Endothelial cell of umbilical vein (primary cell): ENCODE data around the gene TBC1D8. TPM values are rescaled to one million over a fixed set of nuclear protein-coding genes. Genes with fewer than 3 reads are reported as not detected.

ENCODE experiments used
- BruUV-seq: library from RNA; stranded (reverse); fragments of 400-500 nt; replicated peaks from 2 replicates; lab custom pipeline; 2021; lab: Mats Ljungman, UMichigan
- CTCF ChIA-PET: fragments of 300-600, 350-600 bp; sonication (Branson Sonifier 250); formaldehyde crosslinking; loops from one replicate; lab custom pipeline; 2021; ENCODE audit warnings: antibody characterized with exemption, inconsistent platforms; lab: Charles Lee
- POLR2A ChIA-PET: fragments of 300-600, 350-600 bp; sonication (Branson Sonifier 250); formaldehyde crosslinking; loops from one replicate; lab custom pipeline; 2021; ENCODE audit warnings: antibody characterized with exemption, inconsistent platforms; lab: Charles Lee
- DNase-seq: peaks from one replicate; pipeline ENCODE4 v3.0.0-alpha.2; 2011; ENCODE audit warnings: low read depth, low spot score
- FAIRE-seq: peaks from 2 replicates; lab custom pipeline; 2011; peaks lifted over from hg19 to GRCh38; lab: Jason Lieb, UNC
- H2AFZ ChIP-seq: 2 replicates; pipeline ENCODE4 v1.6.0; 2012; ENCODE audit warnings: low read depth, low read length, control low read depth, inconsistent platforms
- H3K27ac ChIP-seq: 2 replicates; pipeline ENCODE4 v1.5.1; 2011; ENCODE audit warnings: low read depth, mild to moderate bottlenecking, control low read depth, low read length, moderate library complexity; ENCODE audit not compliant: insufficient read depth
- H3K27me3 ChIP-seq, 2 experiments: 2 replicates each; pipeline versions ENCODE4 v1.6.0 to v1.6.1; 2011; ENCODE audit warnings: low read length in 2 of 2, mixed read lengths in 1 of 2; ENCODE audit not compliant: control insufficient read depth in 2 of 2, insufficient read depth in 2 of 2
- H3K36me3 ChIP-seq, 2 experiments: 2 replicates in 1 of 2; 3 replicates in 1 of 2; pipeline ENCODE4 v1.5.1; 2011; ENCODE audit warnings: low read length in 2 of 2, mild to moderate bottlenecking in 1 of 2, moderate library complexity in 1 of 2; ENCODE audit not compliant: control insufficient read depth in 2 of 2, insufficient read depth in 2 of 2; ENCODE audit errors: extremely low read depth in 1 of 2
- H3K4me1 ChIP-seq: 3 replicates; pipeline ENCODE4 v1.5.1; 2011; ENCODE audit warnings: mild to moderate bottlenecking, low read length; ENCODE audit not compliant: control insufficient read depth, insufficient read depth; ENCODE audit errors: extremely low read depth
- H3K4me2 ChIP-seq: 2 replicates; pipeline ENCODE4 v1.6.1; 2011; ENCODE audit warnings: low read length, control low read depth, mixed read lengths; ENCODE audit not compliant: insufficient read depth
- H3K4me3 ChIP-seq, 3 experiments: fragments of 200-600 bp in 1 of 3; sonication (generic), shearing (Covaris generic) in 1 of 3; replicated peaks in 1 of 3; 2 replicates each; pipeline ENCODE4 v1.5.1; 2011 to 2016; ENCODE audit warnings: control low read depth in 3 of 3, low read length in 3 of 3, mild to moderate bottlenecking in 2 of 3, inconsistent platforms in 1 of 3, low read depth in 1 of 3, moderate library complexity in 1 of 3; ENCODE audit not compliant: insufficient read depth in 1 of 3
- H3K79me2 ChIP-seq: 2 replicates; pipeline ENCODE4 v1.6.0; 2012; ENCODE audit warnings: low read length, inconsistent platforms; ENCODE audit not compliant: control insufficient read depth, insufficient read depth
- H3K9ac ChIP-seq: replicated peaks from 2 replicates; pipeline ENCODE3; 2011; ENCODE audit warnings: low read length, control low read depth; ENCODE audit not compliant: insufficient read depth; ENCODE audit errors: extremely low read depth
- H3K9me1 ChIP-seq: replicated peaks from 3 replicates; pipeline ENCODE4 v1.6.0; 2011; ENCODE audit warnings: mild to moderate bottlenecking, low read length; ENCODE audit not compliant: control insufficient read depth, insufficient read depth; ENCODE audit errors: extremely low read depth
- H3K9me3 ChIP-seq: replicated peaks from 2 replicates; pipeline ENCODE4 v1.5.1; 2012; ENCODE audit warnings: low read length, inconsistent platforms; ENCODE audit not compliant: control insufficient read depth, insufficient read depth
- H4K20me1 ChIP-seq: replicated peaks from 2 replicates; pipeline ENCODE3; 2011; ENCODE audit warnings: mild to moderate bottlenecking, low read length; ENCODE audit not compliant: control insufficient read depth, insufficient read depth; ENCODE audit errors: extremely low read depth
- CTCF ChIP-seq, 2 donors: IDR thresholded peaks; 1 replicate in 1 of 2; 2 replicates in 1 of 2; pipeline ENCODE4 v1.5.1; 2011; ENCODE audit warnings: low read length in 2 of 2, mild to moderate bottlenecking in 2 of 2, moderate library complexity in 2 of 2, control low read depth in 1 of 2, inconsistent platforms in 1 of 2, low read depth in 1 of 2; ENCODE audit not compliant: insufficient read depth in 1 of 2; ENCODE audit errors: extremely low read depth in 1 of 2
- FOS ChIP-seq: IDR thresholded peaks from 2 replicates; pipeline ENCODE4 v1.6.1; 2011; ENCODE audit warnings: mild to moderate bottlenecking, low read length, moderate library complexity, borderline replicate concordance; ENCODE audit not compliant: insufficient read depth
- GATA2 ChIP-seq: IDR thresholded peaks from 2 replicates; pipeline ENCODE4 v1.7.0; 2011; ENCODE audit warnings: low read depth, mild to moderate bottlenecking, moderate library complexity, mixed read lengths, low read length; ENCODE audit not compliant: insufficient read length, insufficient read depth
- JUN ChIP-seq: IDR thresholded peaks from 2 replicates; pipeline ENCODE4 v1.6.1; 2011; ENCODE audit warnings: borderline replicate concordance, low read depth; ENCODE audit not compliant: insufficient read length, insufficient read depth
- POLR2AphosphoS5 ChIP-seq: IDR thresholded peaks from 2 replicates; pipeline ENCODE4 v1.6.1; 2012; ENCODE audit warnings: low read depth, mild to moderate bottlenecking, control low read depth, low read length, moderate library complexity; ENCODE audit not compliant: insufficient read depth
- dilution Hi-C: fragments of 300-500 bp; cut with MboI; formaldehyde crosslinking; loops from one replicate; pipeline ENCODE4 v1.15.0; 2019; ENCODE audit warnings: low sequenced_read_pairs; ENCODE audit not compliant: extremely low pct_ligation_motif_present
- intact Hi-C: fragments of 100-400 bp; cut with micrococcal nuclease; formaldehyde crosslinking; loops from one replicate; pipeline ENCODE4 v1.10.0; 2022
- polyA plus RNA-seq, 4 experiments: library from polyadenylated mRNA; depleted of rRNA in 3 of 4; stranded (reverse) in 3 of 4; unstranded in 1 of 4; fragments of >200 nt; gene quantifications; 2 replicates each; pipeline versions ENCODE4 v1.2.1 to v1.2.3, GENCODE V29; 2011 to 2012; ENCODE audit warnings: missing spikeins in 1 of 4
- total RNA-seq: library from RNA; stranded (reverse); gene quantifications from 2 replicates; pipeline ENCODE4 v1.2.3, GENCODE V29; 2021
- TF ChIP-seq, protein P1 (sequence below): IDR thresholded peaks from 2 replicates; pipeline ENCODE4 v1.6.1; 2011; ENCODE audit not compliant: insufficient read depth, insufficient read length

The TBC1D8 gene
- total and polyA plus RNA-seq, 2 donors (not counting 3 experiments of a cell fraction or from before 2014, with no cell fraction given), result 28.5 to 32.1 TPM

- intact Hi-C loops, result no loop called here
- ChIA-PET POLR2A (no interaction called here), CTCF (no interaction called here)
- Histone ChIP-seq H3K9ac (no peak overlapping the region), H2AFZ (no peak overlapping the region), H3K79me2 (no peaks in the 10 kb centered on the region), H3K9me3 (no peaks in the 10 kb centered on the region), H3K4me1 (peaks cover 11% of the 10 kb centered on the region), H3K27ac (no peak overlapping the region), H3K27me3 (no peaks in the 10 kb centered on the region), H3K9me1 (no peaks in the 10 kb centered on the region), H4K20me1 (no peaks in the 10 kb centered on the region), H3K36me3 (peaks cover 4 to 35% of the 10 kb centered on the region in 2 experiments), H3K4me2 (no peak overlapping the region), H3K4me3 (no peak overlapping the region)
- no TSS peak for BruUV-seq
- DNase-seq, result no peak
- TF ChIP-seq GATA2, result no peak
- TF ChIP-seq, protein P1, sequence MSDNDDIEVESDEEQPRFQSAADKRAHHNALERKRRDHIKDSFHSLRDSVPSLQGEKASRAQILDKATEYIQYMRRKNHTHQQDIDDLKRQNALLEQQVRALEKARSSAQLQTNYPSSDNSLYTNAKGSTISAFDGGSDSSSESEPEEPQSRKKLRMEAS, result no peak
- no peak for TF ChIP-seq JUN
- TF ChIP-seq CTCF (IDR thresholded peaks at IDR 0.05; ENCODE audit: extremely low read depth in 1 of 2, insufficient read depth in 1 of 2, low read depth in 1 of 2, low read length in 2 of 2), result no peak
- TF ChIP-seq FOS, result no peak
- no peak for TF ChIP-seq POLR2AphosphoS5
- no peak for FAIRE-seq
- dilution Hi-C loops, result no loop called here
These were observed 175.7 kb downstream of the TBC1D8 start for GRCh38 chr2:100975521-100975785.
